HG03565 (cell line): ENCODE results near the gene RASGRP2.

Source experiments
- ATAC-seq: cut with Tn5 transposase; IDR thresholded peaks from one replicate; pipeline ENCODE4 v1.9.1; 2021; ENCODE audit warnings: mild to moderate bottlenecking, moderate library complexity; ENCODE audit not compliant: unreplicated experiment

The RASGRP2 gene

GRCh38 chr11:64742087-64742888 is 1.7 kb downstream of the RASGRP2 start:
- ATAC-seq: no peak

- no peak for ATAC-seq
Observed at GRCh38 chr11:64741375-64742086, 2.4 kb downstream of the RASGRP2 start.

- no peak for ATAC-seq
Observed at GRCh38 chr11:64739871-64740270, 4.1 kb downstream of the RASGRP2 start.

- no peak for ATAC-seq
Observed at GRCh38 chr11:64736654-64737053, 7.3 kb downstream of the RASGRP2 start.

GRCh38 chr11:64735725-64736259 is 8.2 kb downstream of the RASGRP2 start:
- no peak for ATAC-seq

GRCh38 chr11:64734811-64735724 is 8.9 kb downstream of the RASGRP2 start:
- no peak for ATAC-seq

- no peak for ATAC-seq
Observed at GRCh38 chr11:64731601-64732000, 12.3 kb downstream of the RASGRP2 start.

- ATAC-seq: no peak
Observed at GRCh38 chr11:64729851-64730382, 14.0 kb downstream of the RASGRP2 start.

- no peak for ATAC-seq
Observed at GRCh38 chr11:64728757-64729365, 15.1 kb downstream of the RASGRP2 start.

- no peak for ATAC-seq
Observed at GRCh38 chr11:64726867-64727530, 16.9 kb downstream of the RASGRP2 start.

GRCh38 chr11:64726211-64726641 is 17.7 kb downstream of the RASGRP2 start:
- ATAC-seq: no peak

- no peak for ATAC-seq
Observed at GRCh38 chr11:64724863-64725532, 18.9 kb downstream of the RASGRP2 start.

GRCh38 chr11:64723907-64724862 is 19.8 kb downstream of the RASGRP2 start:
- ATAC-seq: no peak

GRCh38 chr11:64723117-64723906 is 20.6 kb downstream of the RASGRP2 start, which contains the start of gene NRXN2:
Gene NRXN2, minus strand, starts transcription at chr11:64723197. Its CDS starts 9,498 bp downstream, at chr11:64713699.
- no peak for ATAC-seq

GRCh38 chr11:64722141-64723065 is 21.5 kb downstream of the RASGRP2 start:
- ATAC-seq: no peak

GRCh38 chr11:64721359-64721699 is 22.6 kb downstream of the RASGRP2 start:
- no peak for ATAC-seq
